Psoas muscle (tissue), 8 donors: Measurements from ENCODE around the gene SPDYC. TPM values are rescaled to one million over a fixed set of nuclear protein-coding genes. Genes with fewer than 3 reads are reported as not detected.

Experiments
- ATAC-seq, 4 donors: fragments of 200-7000 bp; cut with Tn5 transposase; one replicate each; pipeline ENCODE4 v1.9.1; 2020; ENCODE audit warnings: moderate library complexity in 3 of 4, mild to moderate bottlenecking in 2 of 4
- DNase-seq, 2 donors: peaks; one replicate each; pipeline ENCODE4 v3.0.0-alpha.2; 2020
- H3K27ac ChIP-seq: fragments of 200-600 bp; one replicate; pipeline ENCODE4 v1.8.0; 2022
- H3K27me3 ChIP-seq, 3 donors: fragments of 200-600 bp in 1 of 3; one replicate each; pipeline versions ENCODE4 v1.6.1 to v1.8.0; 2013 to 2022; ENCODE audit warnings: low read length in 2 of 3, mild to moderate bottlenecking in 2 of 3, moderate library complexity in 1 of 3; ENCODE audit not compliant: insufficient read depth in 3 of 3
- H3K36me3 ChIP-seq, 2 donors: fragments of 200-600 bp in 1 of 2; one replicate each; pipeline versions ENCODE4 v1.6.1 to v1.8.0; 2013 to 2022; ENCODE audit warnings: low read depth in 1 of 2, mild to moderate bottlenecking in 1 of 2, moderate library complexity in 1 of 2; ENCODE audit not compliant: insufficient read depth in 1 of 2
- H3K4me1 ChIP-seq: fragments of 200-600 bp; one replicate; pipeline ENCODE4 v1.8.0; 2022
- H3K4me3 ChIP-seq: fragments of 200-600 bp; one replicate; pipeline ENCODE4 v1.8.0; 2022; ENCODE audit warnings: mild to moderate bottlenecking
- H3K9me3 ChIP-seq: fragments of 200-600 bp; one replicate; pipeline ENCODE4 v1.8.0; 2022
- WGBS, 3 donors: extraction: QIAGEN DNeasy Blood & Tissue Kit; methylation state at CpG; one replicate each; pipeline versions ENCODE4 v1.1.6 to v1.1.7; 2013; 5-methylcytosine and 5-hydroxymethylcytosine counted together
- intact Hi-C, 2 donors: fragments of 100-400 bp; cut with DNase I; formaldehyde crosslinking; loops; one replicate each; pipeline versions ENCODE4 v1.11.0 to v1.14.2; 2022
- polyA plus RNA-seq, 3 donors: library from polyadenylated mRNA; stranded (reverse); fragments of 200-250 nt; gene quantifications; one replicate each; pipeline ENCODE4 v1.2.3, GENCODE V29; 2013
- total RNA-seq, 4 donors: library from RNA; stranded (reverse); fragmentation: NEBNext Ultra II Directional in 2 of 4; extraction: Animal tissue kit (Norgen Biotek cat#: 25700) in 2 of 4; gene quantifications; one replicate each; pipeline versions ENCODE4 v1.2.1 to v1.2.4, GENCODE V29; 2021 to 2023
- TF ChIP-seq, protein P1 (sequence below): fragments of 200-600 bp; IDR thresholded peaks from one replicate; pipeline ENCODE4 v1.8.0; 2022; ENCODE audit warnings: antibody characterized with exemption
- donor health status: healthy with polysubstance abuse.
- donor health status: DM: no; HTN: no; CAD: no; lungs with moderate emphysema.
- donor health status: Bipolar disorder and iron deficiency.
- donor health status: healthy.
- donor health status: DM: yes; HTN: yes; CAD: no.
- donor health status: DM: no; HTN: no; CAD: no.
- donor health status: DM: no; HTN: no; CAD: no.
- donor health status: DM: yes; HTN: yes; CAD: no.

SPDYC gene
- total and polyA plus RNA-seq, 7 donors, result not detected

DNA sequence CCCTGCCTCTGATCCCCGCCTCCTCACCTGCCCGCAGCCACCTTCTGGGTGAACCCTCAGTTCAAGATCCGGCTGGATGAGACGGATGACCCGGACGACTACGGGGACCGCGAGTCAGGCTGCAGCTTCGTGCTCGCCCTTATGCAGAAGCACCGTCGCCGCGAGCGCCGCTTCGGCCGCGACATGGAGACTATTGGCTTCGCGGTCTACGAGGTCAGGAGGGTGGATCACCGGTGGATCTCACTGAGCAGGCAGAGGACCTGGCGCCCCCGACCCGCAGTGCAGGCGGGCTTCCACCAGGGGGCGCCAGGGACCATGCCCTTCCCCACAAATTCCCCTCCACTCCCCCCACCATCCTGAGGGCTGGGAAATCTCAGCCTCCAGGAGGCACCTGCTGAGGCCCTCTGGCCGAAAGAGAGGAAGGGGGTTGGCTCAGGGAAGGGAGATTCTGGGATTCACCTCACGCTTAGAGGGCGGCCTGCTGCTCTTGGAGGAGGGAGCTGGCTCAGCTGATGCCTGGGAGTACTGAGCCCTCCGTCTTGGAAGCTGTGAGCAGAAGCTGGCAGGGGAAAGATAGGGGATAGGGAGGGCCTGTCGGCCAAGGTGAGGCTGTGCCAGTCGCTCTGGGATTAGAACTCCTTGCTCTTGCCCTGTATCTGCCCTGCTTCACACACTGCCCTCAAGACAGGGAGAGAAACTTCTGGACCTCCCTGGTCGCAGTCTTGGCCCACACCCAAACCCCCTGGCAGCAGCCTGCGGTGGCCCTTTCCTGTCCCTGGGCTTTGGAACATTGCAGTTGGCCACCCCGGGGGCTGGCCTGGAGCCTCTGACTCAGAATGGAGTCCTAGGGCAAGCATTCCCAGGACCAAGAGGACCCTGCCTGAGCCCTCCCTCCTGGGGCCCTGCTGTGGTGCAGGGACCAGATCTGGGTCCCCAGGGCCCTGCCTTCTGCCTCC, 34.9 kb downstream of the SPDYC start:
- WGBS, 3 donors, result 57 to 63% (median 60%) methylated on average over 36 to 38 of the region's 38 CpGs
- intact Hi-C loops, result no loop called here
- Histone ChIP-seq H3K9me3 (no peaks in the 10 kb centered on the region), H3K36me3 (peaks cover 0 to 86% of the 10 kb centered on the region in 2 donors), H3K27ac (no peak overlapping the region), H3K4me1 (no peaks in the 10 kb centered on the region), H3K4me3 (no peak overlapping the region), H3K27me3 (no peaks in the 10 kb centered on the region)
- DNase-seq (peak in 1 of 2 donors; percentile 57), ATAC-seq (peak; percentile 36 to 71 (median 64))
- TF ChIP-seq, protein P1, sequence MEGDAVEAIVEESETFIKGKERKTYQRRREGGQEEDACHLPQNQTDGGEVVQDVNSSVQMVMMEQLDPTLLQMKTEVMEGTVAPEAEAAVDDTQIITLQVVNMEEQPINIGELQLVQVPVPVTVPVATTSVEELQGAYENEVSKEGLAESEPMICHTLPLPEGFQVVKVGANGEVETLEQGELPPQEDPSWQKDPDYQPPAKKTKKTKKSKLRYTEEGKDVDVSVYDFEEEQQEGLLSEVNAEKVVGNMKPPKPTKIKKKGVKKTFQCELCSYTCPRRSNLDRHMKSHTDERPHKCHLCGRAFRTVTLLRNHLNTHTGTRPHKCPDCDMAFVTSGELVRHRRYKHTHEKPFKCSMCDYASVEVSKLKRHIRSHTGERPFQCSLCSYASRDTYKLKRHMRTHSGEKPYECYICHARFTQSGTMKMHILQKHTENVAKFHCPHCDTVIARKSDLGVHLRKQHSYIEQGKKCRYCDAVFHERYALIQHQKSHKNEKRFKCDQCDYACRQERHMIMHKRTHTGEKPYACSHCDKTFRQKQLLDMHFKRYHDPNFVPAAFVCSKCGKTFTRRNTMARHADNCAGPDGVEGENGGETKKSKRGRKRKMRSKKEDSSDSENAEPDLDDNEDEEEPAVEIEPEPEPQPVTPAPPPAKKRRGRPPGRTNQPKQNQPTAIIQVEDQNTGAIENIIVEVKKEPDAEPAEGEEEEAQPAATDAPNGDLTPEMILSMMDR, result peak; percentile 78

DNA sequence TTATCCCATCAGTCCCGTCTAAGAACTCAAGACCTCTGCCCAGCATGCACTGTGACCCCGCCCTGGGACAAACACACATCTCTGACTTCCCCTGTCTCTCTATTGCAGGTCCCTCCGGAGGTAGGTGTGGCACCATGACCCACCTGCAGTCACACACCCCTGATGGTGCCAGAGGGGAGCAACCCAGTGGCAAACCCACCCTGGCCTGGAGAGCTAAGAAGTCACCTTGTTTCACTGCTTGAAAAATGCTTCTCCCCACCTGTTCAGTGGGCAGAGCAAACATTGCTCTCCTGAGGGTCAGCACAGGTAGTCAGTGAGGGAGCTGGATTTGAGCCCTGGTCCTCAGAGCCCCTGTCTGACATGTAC, 35.6 kb downstream of the SPDYC start:
- Histone ChIP-seq H3K4me3 (no peak overlapping the region), H3K27ac (no peak overlapping the region), H3K4me1 (no peaks in the 10 kb centered on the region), H3K9me3 (no peaks in the 10 kb centered on the region), H3K27me3 (no peaks in the 10 kb centered on the region), H3K36me3 (peaks cover 0 to 86% of the 10 kb centered on the region in 2 donors)
- 72 to 82% (median 79%) methylated on average over 3 of the region's 3 CpGs for WGBS, 3 donors
- TF ChIP-seq, protein P1, result no peak
- ATAC-seq (no peak), DNase-seq (peak in 1 of 2 donors; percentile 9)
- intact Hi-C loops, result no loop called here

DNA sequence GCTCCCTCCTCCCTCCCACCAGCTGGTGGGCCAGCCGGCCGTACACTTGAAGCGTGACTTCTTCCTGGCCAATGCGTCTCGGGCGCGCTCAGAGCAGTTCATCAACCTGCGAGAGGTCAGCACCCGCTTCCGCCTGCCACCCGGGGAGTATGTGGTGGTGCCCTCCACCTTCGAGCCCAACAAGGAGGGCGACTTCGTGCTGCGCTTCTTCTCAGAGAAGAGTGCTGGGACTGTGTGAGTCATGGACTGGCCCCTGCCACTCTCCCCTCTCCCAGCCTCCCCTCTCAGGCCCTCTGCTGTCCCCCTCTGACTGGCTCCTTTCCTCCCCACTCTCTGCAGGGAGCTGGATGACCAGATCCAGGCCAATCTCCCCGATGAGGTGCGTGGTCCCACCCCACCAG, 36.4 kb downstream of the SPDYC start:
- WGBS, 3 donors, result 89 to 91% (median 89%) methylated on average over 14 to 17 of the region's 17 CpGs
- intact Hi-C loops, result no loop called here
- Histone ChIP-seq H3K4me1 (no peaks in the 10 kb centered on the region), H3K9me3 (no peaks in the 10 kb centered on the region), H3K27ac (no peak overlapping the region), H3K36me3 (peaks cover 0 to 94% of the 10 kb centered on the region in 2 donors), H3K27me3 (no peaks in the 10 kb centered on the region), H3K4me3 (no peak overlapping the region)
- ATAC-seq (no peak), DNase-seq (peak in 1 of 2 donors; percentile 42)
- TF ChIP-seq, protein P1, result no peak

DNA sequence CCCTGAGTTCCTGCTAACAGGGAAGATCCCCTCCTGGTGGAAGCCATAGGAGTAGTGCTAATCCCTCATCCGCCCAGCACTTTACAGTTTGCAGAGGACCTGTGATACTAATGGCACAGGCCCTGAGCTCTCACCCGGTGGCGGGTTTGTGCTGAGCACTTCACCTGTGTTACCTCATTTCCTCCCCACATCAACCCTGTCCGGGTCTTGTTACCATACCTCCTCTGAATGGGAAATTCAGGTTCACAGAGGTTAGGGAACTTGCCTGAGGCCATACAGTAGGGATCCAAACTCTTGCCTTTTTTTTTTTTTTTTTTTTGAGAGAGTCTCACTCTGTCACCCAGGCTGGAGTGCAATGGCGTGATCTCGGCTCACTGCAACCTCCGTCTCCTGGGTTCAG, 36.9 kb downstream of the SPDYC start:
- Histone ChIP-seq H3K4me1 (no peaks in the 10 kb centered on the region), H3K9me3 (no peaks in the 10 kb centered on the region), H3K27ac (no peak overlapping the region), H3K4me3 (no peak overlapping the region), H3K36me3 (peaks cover 0 to 98% of the 10 kb centered on the region in 2 donors), H3K27me3 (no peaks in the 10 kb centered on the region)
- intact Hi-C loops, result no loop called here
- TF ChIP-seq, protein P1, result no peak
- WGBS, 3 donors, result 89 to 93% (median 92%) methylated on average over 7 of the region's 7 CpGs
- ATAC-seq, result no peak
- no peak for DNase-seq
